Heart left ventricle (tissue), 16 donors: ENCODE data around the gene TBC1D10B. TPM values are rescaled to one million over a fixed set of nuclear protein-coding genes. Genes with fewer than 3 reads are reported as not detected.
"Not testable (repeated sequence)": the region's sequence is repeated elsewhere in the genome, so short reads cannot be mapped to it uniquely, and the experiment has no call there.

Source experiments
- ATAC-seq, 4 donors: fragments of 200-7000 bp; cut with Tn5 transposase; one replicate each; pipeline ENCODE4 v1.9.1; 2020 to 2022; ENCODE audit warnings: moderate library complexity in 4 of 4, mild to moderate bottlenecking in 3 of 4, moderate number of reproducible peaks in 1 of 4
- DNase-seq, 5 donors: peaks; one replicate each; pipeline ENCODE4 v3.0.0-alpha.2; 2020
- H3K27ac ChIP-seq, 12 donors: fragments of 200-600 bp; sonication (generic) in 4 of 12; one replicate each; pipeline versions ENCODE4 v1.5.0 to v1.8.0; 2016 to 2022; ENCODE audit warnings: mild to moderate bottlenecking in 2 of 12
- H3K27me3 ChIP-seq, 9 donors: fragments of 200-600 bp; sonication (generic) in 2 of 9; one replicate each; pipeline versions ENCODE4 v1.5.1 to v1.8.0; 2016 to 2022; ENCODE audit warnings: mild to moderate bottlenecking in 3 of 9
- H3K36me3 ChIP-seq, 9 donors: fragments of 200-600 bp; sonication (generic) in 2 of 9; one replicate each; pipeline versions ENCODE4 v1.5.0 to v1.8.0; 2018 to 2022; ENCODE audit warnings: mild to moderate bottlenecking in 2 of 9
- H3K4me1 ChIP-seq, 12 donors: fragments of 200-600 bp; sonication (generic) in 4 of 12; one replicate each; pipeline versions ENCODE4 v1.5.0 to v1.8.0; 2016 to 2022; ENCODE audit warnings: mild to moderate bottlenecking in 3 of 12
- H3K4me3 ChIP-seq, 12 donors: fragments of 200-600 bp; sonication (generic) in 4 of 12; one replicate each; pipeline versions ENCODE4 v1.5.0 to v1.8.0; 2017 to 2022; ENCODE audit warnings: mild to moderate bottlenecking in 9 of 12, moderate library complexity in 4 of 12
- H3K9me3 ChIP-seq, 12 donors: fragments of 200-600 bp; sonication (generic) in 4 of 12; one replicate each; pipeline versions ENCODE4 v1.5.0 to v1.8.0; 2016 to 2022; ENCODE audit warnings: mild to moderate bottlenecking in 1 of 12
- POLR2A ChIP-seq, 2 donors: fragments of 450-650 bp; IDR thresholded peaks; one replicate each; pipeline ENCODE4 v1.6.1; 2017; ENCODE audit warnings: antibody characterized with exemption in 2 of 2, mild to moderate bottlenecking in 2 of 2, moderate library complexity in 2 of 2
- WGBS, 4 donors: extraction: QIAGEN DNeasy Blood & Tissue Kit in 2 of 4; methylation state at CpG; one replicate each; pipeline versions ENCODE4 v1.1.5 to v1.1.7; 2013 to 2018; 5-methylcytosine and 5-hydroxymethylcytosine counted together
- intact Hi-C, 10 donors: fragments of 100-400 bp; cut with DNase I; formaldehyde crosslinking; loops; one replicate each; pipeline versions ENCODE4 v1.11.1 to v1.14.2; 2022
- polyA plus RNA-seq, 2 donors: library from polyadenylated mRNA; stranded (reverse); fragments of 200-250 nt; gene quantifications; one replicate each; pipeline ENCODE4 v1.2.3, GENCODE V29; 2013
- total RNA-seq, 9 donors: library from RNA; depleted of rRNA in 2 of 9; stranded (reverse); fragments of >200 nt in 2 of 9; fragmentation: NEBNext Ultra II Directional in 3 of 9; extraction: Animal tissue kit (Norgen Biotek cat#: 25700) in 3 of 9; gene quantifications; one replicate each; pipeline versions ENCODE4 v1.1.0 to v1.2.4, GENCODE V29; 2016 to 2023
- TF ChIP-seq, protein P1 (sequence below), 12 donors: fragments of 200-600 bp; sonication (generic) in 4 of 12; IDR thresholded peaks; one replicate each; pipeline versions ENCODE4 v1.5.0 to v1.8.0; 2018 to 2022; ENCODE audit warnings: antibody characterized with exemption in 12 of 12, mild to moderate bottlenecking in 5 of 12
- donor health status: ischemic (EF 13 %, LVEDD 7.1; RV severe dilation, severe dysfunction).
- donor health status: healthy with polysubstance abuse.
- donor health status: DM: no; HTN: yes; CAD: no.
- donor health status: DM: no; HTN: no; CAD: no.
- donor health status: ischemic (EF 25% LVEDD 6.9; RV normal size, moderate dysfunction).
- donor health status: ischemic (EF 25% LVEDD 5.7; RV mildly dilated, moderate dysfunction).
- donor health status: healthy.
- donor health status: DM: yes; HTN: yes; CAD: no.
- donor health status: ischemic (EF 35%, LVEDD 5.7; RV mildly dilated, moderate dysfunction).
- donor health status: nonischemic (EF 11% LVEDD 7.7; RV severe dilation, severe dysfunction).
- donor health status: DM: yes; HTN: yes; CAD: no.
- donor health status: PGD.
- donor health status: ischemic (EF 29% LVEDD 5.4; RV normal size, mild dysfunction).
- donor health status: nonischemic (EF 23%, LVEDD 6.1; RV moderate dilation, normal function).

Gene TBC1D10B
- total and polyA plus RNA-seq, 11 donors = 16.9 to 40.0 (median 24.2) TPM

DNA sequence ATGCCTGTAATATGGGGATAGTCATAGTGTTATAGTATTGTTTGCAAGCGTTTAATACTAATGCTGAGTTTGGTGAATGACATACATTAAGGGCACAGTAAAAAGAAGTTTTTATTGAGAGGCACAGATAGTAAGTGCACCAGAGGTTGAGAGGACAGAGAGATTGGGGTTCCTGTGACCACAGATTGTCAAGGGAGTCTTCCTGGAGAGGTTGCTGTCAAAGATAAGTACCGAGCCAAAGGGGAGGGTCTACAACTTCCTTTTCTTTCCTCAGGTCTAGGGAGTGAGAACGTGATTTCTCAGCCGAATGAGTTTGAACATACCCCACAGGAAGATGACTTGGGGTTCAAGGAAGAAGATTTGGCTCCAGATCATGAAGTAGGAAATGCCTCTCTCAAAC, 26.8 kb upstream of the TBC1D10B start:
- H3K27me3 ChIP-seq = no peaks in the 10 kb centered on the region
- intact Hi-C loops = loop anchor here in 1 of 10 donors (5.0 kb wide), 1 partner anchor 40 kb away; the partner anchor contains the start of gene CD2BP2
- no peak overlapping the region for H3K4me3 ChIP-seq
- peaks cover 0 to 19% (median 6%) of the 10 kb centered on the region in 9 donors for H3K36me3 ChIP-seq
- TF ChIP-seq, protein P1, sequence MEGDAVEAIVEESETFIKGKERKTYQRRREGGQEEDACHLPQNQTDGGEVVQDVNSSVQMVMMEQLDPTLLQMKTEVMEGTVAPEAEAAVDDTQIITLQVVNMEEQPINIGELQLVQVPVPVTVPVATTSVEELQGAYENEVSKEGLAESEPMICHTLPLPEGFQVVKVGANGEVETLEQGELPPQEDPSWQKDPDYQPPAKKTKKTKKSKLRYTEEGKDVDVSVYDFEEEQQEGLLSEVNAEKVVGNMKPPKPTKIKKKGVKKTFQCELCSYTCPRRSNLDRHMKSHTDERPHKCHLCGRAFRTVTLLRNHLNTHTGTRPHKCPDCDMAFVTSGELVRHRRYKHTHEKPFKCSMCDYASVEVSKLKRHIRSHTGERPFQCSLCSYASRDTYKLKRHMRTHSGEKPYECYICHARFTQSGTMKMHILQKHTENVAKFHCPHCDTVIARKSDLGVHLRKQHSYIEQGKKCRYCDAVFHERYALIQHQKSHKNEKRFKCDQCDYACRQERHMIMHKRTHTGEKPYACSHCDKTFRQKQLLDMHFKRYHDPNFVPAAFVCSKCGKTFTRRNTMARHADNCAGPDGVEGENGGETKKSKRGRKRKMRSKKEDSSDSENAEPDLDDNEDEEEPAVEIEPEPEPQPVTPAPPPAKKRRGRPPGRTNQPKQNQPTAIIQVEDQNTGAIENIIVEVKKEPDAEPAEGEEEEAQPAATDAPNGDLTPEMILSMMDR (IDR thresholded peaks at IDR 0.05) = no peak
- TF ChIP-seq POLR2A (IDR thresholded peaks at IDR 0.05) = no peak
- ATAC-seq = no peak
- no peak overlapping the region for H3K27ac ChIP-seq
- no peaks in the 10 kb centered on the region for H3K9me3 ChIP-seq
- H3K4me1 ChIP-seq = peaks cover 5 to 45% (median 22%) of the 10 kb centered on the region in 12 donors
- 54 to 65% (median 60%) methylated on average over 4 of the region's 4 CpGs for WGBS, 4 donors
- no peak for DNase-seq

DNA sequence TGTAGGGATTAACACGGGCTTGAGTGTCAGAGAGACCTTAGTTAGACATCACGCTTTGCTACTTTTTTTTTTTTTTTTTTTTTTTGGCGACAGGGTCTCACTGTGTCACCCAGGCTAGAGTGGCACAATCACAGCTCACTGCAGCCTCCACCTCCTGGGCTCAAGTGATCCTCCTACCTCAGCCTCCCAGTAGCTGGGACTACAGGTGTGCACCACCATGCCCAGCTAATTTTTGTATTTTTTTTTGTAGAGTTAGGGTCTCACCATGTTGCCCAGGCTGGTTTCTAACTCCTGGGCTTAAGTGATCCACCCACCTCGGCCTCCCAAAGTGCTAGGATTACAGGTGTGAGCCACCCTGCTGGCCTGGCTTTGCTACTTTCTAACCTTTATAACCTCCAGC, 26.3 kb upstream of the TBC1D10B start:
- intact Hi-C loops = loop anchor here in 1 of 10 donors (5.0 kb wide), 1 partner anchor 39 kb away; the partner anchor contains the start of gene CD2BP2
- H3K27me3 ChIP-seq, H3K9me3 ChIP-seq, ATAC-seq, H3K27ac ChIP-seq, DNase-seq: not testable (repeated sequence)
- peaks cover 5 to 45% (median 22%) of the 10 kb centered on the region in 12 donors for H3K4me1 ChIP-seq
- peak overlapping the region in 4 of 12 donors; percentile 12 to 94 (median 80) for H3K4me3 ChIP-seq
- peaks cover 0 to 19% (median 6%) of the 10 kb centered on the region in 9 donors for H3K36me3 ChIP-seq
- 77 to 83% (median 80%) methylated on average over 4 of the region's 4 CpGs for whole genome bisulfite sequencing, 4 donors

DNA sequence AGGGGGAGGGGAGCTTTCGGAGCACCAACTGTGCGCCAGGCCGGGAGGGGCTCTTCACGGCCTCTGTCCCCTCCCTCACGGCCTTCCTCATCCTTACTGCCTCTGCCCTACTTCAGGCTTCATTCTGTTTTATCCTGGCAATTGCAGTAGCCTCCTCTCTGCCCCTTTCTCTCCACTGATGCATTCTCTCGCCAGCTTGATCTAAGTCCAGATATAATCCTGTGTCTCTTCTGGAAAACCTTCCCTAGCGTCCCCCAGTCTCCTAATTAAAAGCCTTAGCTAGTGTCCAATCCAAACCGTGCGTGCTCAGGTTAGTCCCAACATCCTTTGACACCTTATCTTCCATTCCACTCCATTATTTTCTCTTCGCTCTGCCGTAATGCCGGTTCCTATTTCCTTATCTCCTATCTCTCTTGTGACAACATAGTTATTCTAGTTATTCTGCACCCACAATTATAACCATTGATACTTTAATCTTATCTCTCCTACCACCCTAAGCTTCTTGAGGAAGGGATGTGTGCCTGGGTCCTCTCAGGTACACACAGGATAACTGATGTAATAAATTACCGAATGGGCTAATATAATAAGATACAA, 25.8 kb upstream of the TBC1D10B start:
- Histone ChIP-seq H3K27ac (peak overlapping the region; percentile 67 to 91 (median 84)), H3K27me3 (no peaks in the 10 kb centered on the region), H3K9me3 (no peaks in the 10 kb centered on the region), H3K4me3 (peak overlapping the region; percentile 58 to 99 (median 85)), H3K4me1 (peaks cover 5 to 43% (median 22%) of the 10 kb centered on the region in 12 donors), H3K36me3 (peaks cover 0 to 19% (median 6%) of the 10 kb centered on the region in 9 donors)
- no peak for ATAC-seq
- intact Hi-C loops = loop anchor here in 4 of 10 donors (1.0 to 5.0 kb wide), 3 partner anchors 17 to 39 kb away; partner anchors contain the start of gene CD2BP2 (in 1 of the 4)
- DNase-seq = no peak
- TF ChIP-seq, protein P1 (IDR thresholded peaks at IDR 0.05) = no peak
- TF ChIP-seq POLR2A (IDR thresholded peaks at IDR 0.05) = no peak
- WGBS, 4 donors = 9 to 12% (median 9%) methylated on average over 13 of the region's 13 CpGs

DNA sequence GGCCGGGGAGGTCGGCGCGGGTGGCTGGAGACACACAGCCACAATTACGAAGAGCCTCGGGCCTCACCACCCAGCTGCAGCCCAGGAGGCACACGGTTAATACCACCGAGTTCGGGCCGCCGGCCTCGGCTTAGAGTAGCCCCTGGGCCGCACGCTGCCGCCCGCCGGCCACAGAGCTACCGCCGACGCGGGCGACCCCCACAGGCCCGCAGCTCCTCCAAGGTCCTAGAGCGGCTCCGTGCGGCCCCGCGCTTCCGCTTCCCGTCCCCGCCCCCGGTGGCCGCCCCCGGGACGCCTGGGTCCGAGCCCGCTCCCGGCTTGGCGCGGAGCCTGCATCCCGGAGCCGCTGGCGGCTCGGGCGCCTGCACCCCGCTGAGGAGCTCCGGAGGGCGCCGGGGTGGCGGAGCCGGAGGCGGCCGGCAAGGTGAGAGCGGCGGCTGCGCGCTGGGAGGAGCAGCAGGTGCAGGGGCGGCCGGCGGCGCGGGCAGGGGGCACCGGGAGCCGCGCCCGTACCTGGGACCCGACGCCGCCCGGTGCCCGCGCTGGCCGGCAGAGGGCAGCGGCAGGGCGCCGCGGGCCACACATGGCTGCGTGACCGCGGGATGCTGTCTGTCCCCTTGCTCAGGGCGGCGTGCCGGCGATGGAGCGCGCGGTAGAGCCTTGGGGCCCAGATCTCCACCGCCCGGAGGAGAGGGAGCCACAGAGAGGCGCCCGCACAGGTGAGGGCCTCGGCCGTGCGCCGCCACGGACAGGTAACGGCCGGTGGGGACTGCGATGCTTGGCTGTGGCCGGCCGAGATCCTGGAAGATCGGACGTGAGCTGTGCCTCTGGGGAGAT, 25.1 kb upstream of the TBC1D10B start, which contains the start of gene ZNF48:
TSS of gene ZNF48 (plus strand) at position 266 of the 837 bp plus-strand sequence. CDS start at position 641, 375 bp downstream.
- peak within 1 kb of the TSS; percentile 58 to 99 (median 85) for H3K4me3 ChIP-seq
- peak; percentile 93 to 98 (median 98) for ATAC-seq
- intact Hi-C loops = loop anchor here in 4 of 10 donors (1.0 to 5.0 kb wide), 3 partner anchors 17 to 38 kb away; partner anchors contain the start of gene CD2BP2 (in 1 of the 4)
- 0 to 1% (median 0%) methylated on average over 33 to 103 of the region's 103 CpGs for WGBS, 4 donors
- TF ChIP-seq, protein P1 (IDR thresholded peaks at IDR 0.05) = peak in 8 of 12 donors; percentile 20 to 56 (median 41)
- TF ChIP-seq POLR2A (IDR thresholded peaks at IDR 0.05) = peak in 1 of 2 donors; percentile 47
- peaks cover 5 to 36% (median 21%) of the 10 kb centered on the region in 12 donors for H3K4me1 ChIP-seq
- H3K9me3 ChIP-seq = no peaks in the 10 kb centered on the region
- DNase-seq = peak; percentile 89 to 94 (median 92)
- H3K27me3 ChIP-seq = no peaks in the 10 kb centered on the region
- H3K27ac ChIP-seq = peak within 1 kb of the TSS; percentile 67 to 91 (median 84)
- peaks cover 0 to 19% (median 6%) of the 10 kb centered on the region in 9 donors for H3K36me3 ChIP-seq
